ENCODE data around the gene COMMD1.
"Not testable (repeated sequence)": the region's sequence is repeated elsewhere in the genome, so short reads cannot be mapped to it uniquely, and the experiment has no call there.

The COMMD1 gene

GRCh38 chr2:61998426-61998825 is 93.0 kb downstream of the COMMD1 start:
- H3K4me3 ChIP-seq (ENCODE audit: control insufficient read depth, low read depth, low read length): no peak overlapping the region
- DNase-seq (ENCODE audit: low read depth): no peak
- no peak for TF ChIP-seq CTCF (conservative IDR thresholded peaks at IDR 0.05; ENCODE audit: control insufficient read depth, insufficient read depth, low read depth, low read length)

- no peak overlapping the region for H3K4me3 ChIP-seq (ENCODE audit: control insufficient read depth, low read depth, low read length)
- no peak for DNase-seq (ENCODE audit: low read depth)
- no peak for TF ChIP-seq CTCF (conservative IDR thresholded peaks at IDR 0.05; ENCODE audit: control insufficient read depth, insufficient read depth, low read depth, low read length)
Measured at GRCh38 chr2:62000538-62000937, 95.1 kb downstream of the COMMD1 start.

GRCh38 chr2:62001431-62001830 is 96.0 kb downstream of the COMMD1 start:
- no peak for DNase-seq (ENCODE audit: low read depth)
- H3K4me3 ChIP-seq (ENCODE audit: control insufficient read depth, low read depth, low read length): no peak overlapping the region
- TF ChIP-seq CTCF (conservative IDR thresholded peaks at IDR 0.05; ENCODE audit: control insufficient read depth, insufficient read depth, low read depth, low read length): no peak

GRCh38 chr2:62004428-62004827 is 99.0 kb downstream of the COMMD1 start:
- not testable (repeated sequence) for DNase-seq (ENCODE audit: low read depth); H3K4me3 ChIP-seq (ENCODE audit: control insufficient read depth, low read depth, low read length)

GRCh38 chr2:62007555-62007954 is 102.1 kb downstream of the COMMD1 start:
- H3K4me3 ChIP-seq (ENCODE audit: control insufficient read depth, low read depth, low read length): no peak overlapping the region
- no peak for DNase-seq (ENCODE audit: low read depth)
- no peak for TF ChIP-seq CTCF (conservative IDR thresholded peaks at IDR 0.05; ENCODE audit: control insufficient read depth, insufficient read depth, low read depth, low read length)

- no peak overlapping the region for H3K4me3 ChIP-seq (ENCODE audit: control insufficient read depth, low read depth, low read length)
- TF ChIP-seq CTCF (conservative IDR thresholded peaks at IDR 0.05; ENCODE audit: control insufficient read depth, insufficient read depth, low read depth, low read length): no peak
- no peak for DNase-seq (ENCODE audit: low read depth)
Measured at GRCh38 chr2:62010632-62011256, 105.3 kb downstream of the COMMD1 start.

GRCh38 chr2:62013641-62014040 is 108.2 kb downstream of the COMMD1 start:
- no peak for DNase-seq (ENCODE audit: low read depth)
- H3K4me3 ChIP-seq (ENCODE audit: control insufficient read depth, low read depth, low read length): no peak overlapping the region
- no peak for TF ChIP-seq CTCF (conservative IDR thresholded peaks at IDR 0.05; ENCODE audit: control insufficient read depth, insufficient read depth, low read depth, low read length)
